Measurements from ENCODE around the gene SLC25A1.

Gene SLC25A1

GRCh38 chr22:19178657-19179496 lies at the start of gene SLC25A1:
SLC25A1 (minus strand) TSS chr22:19178736; CDS start chr22:19178673, 63 bp downstream.
- in situ Hi-C loops (cut with MboI; ENCODE audit: low sequenced_read_pairs) = no loop called here

GRCh38 chr22:19228179-19228578 lies 49.6 kb upstream of the SLC25A1 start:
- in situ Hi-C loops (cut with MboI; ENCODE audit: low sequenced_read_pairs) = no loop called here

- in situ Hi-C loops (cut with MboI; ENCODE audit: low sequenced_read_pairs) = no loop called here
These were observed 47.9 kb upstream of the SLC25A1 start for GRCh38 chr22:19226428-19226827.

DNA sequence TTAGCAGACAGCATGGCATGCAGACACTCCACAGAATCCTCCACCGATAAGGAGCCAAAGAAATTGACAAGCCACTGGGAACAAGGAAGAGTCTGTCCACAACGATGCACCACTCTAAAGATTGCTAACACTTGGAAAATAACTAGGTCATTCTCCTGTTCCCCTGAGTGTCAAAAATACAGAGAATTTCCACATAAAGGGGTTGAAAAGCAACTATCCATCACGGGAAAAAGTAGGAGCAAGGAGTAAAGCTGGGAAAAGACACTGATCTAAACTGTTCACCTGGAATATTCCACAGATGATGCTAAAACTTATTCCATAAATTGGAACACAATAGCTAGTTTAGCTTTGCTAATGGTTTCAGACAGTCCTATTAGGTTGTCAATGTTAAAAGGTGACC lies 47.0 kb upstream of the SLC25A1 start:
- in situ Hi-C loops (cut with MboI; ENCODE audit: low sequenced_read_pairs) = no loop called here

- in situ Hi-C loops (cut with MboI; ENCODE audit: low sequenced_read_pairs) = no loop called here
These were observed 46.4 kb upstream of the SLC25A1 start for GRCh38 chr22:19224985-19225384.

DNA sequence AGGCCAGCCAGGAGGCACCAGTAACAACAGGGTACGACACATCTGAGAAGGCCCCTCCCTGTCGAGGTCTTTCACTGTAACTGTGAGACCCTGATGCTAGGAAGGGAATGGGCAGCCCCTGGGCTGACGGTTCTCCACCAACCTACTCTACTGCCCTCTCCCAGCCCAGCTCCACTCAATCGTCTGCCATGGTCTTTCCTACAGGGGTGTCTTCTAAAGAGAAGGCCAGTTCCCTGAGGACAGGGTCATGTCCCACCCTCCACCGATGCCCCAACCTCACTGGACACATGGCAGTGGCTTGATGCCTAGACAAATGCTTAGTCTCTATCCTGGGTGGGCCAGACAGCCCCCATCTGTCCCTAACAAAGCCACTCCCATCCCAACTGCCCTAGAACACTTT lies 46.0 kb upstream of the SLC25A1 start:
- in situ Hi-C loops (cut with MboI; ENCODE audit: low sequenced_read_pairs) = no loop called here

DNA sequence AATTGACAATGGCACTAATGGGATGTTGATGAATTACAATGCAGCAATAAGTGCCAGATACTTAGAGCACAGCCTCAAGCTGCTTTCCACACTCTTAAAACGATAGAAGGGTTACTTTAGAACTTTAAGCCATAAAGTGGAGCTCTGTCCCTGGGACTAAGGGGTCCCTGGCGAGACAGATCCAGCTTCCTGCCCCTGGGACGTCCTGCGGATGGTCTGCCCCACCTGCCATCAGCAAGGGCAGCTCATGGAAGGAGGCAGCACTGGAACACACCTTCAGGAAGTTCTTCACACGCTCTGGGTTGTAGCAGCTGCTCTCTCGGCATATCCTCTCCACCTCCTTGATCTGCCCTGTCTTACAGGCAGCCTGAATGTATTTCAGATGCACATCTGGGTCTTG lies 45.1 kb upstream of the SLC25A1 start:
- in situ Hi-C loops (cut with MboI; ENCODE audit: low sequenced_read_pairs) = no loop called here

DNA sequence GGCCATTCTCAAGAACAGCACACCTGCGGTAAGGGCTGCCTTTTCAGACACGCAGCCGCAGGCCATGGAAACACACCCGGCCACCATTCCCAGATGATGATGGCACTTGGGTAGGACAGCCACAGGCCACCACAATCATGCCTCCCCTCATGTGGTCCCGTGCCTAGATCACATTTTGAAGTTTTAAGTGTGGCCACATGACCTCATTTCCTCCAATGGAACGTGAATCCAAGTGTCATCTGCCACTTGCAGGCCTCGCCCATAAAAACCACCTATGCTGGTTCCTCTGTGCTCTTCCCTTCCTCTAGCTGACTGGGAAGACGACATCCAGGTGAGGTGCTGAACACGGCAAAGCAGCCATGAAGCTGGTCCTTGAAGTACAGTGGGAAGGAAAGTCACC lies 44.6 kb upstream of the SLC25A1 start:
- in situ Hi-C loops (cut with MboI; ENCODE audit: low sequenced_read_pairs) = no loop called here

- in situ Hi-C loops (cut with MboI; ENCODE audit: low sequenced_read_pairs) = no loop called here
These were observed 43.9 kb upstream of the SLC25A1 start for GRCh38 chr22:19222242-19223005.

DNA sequence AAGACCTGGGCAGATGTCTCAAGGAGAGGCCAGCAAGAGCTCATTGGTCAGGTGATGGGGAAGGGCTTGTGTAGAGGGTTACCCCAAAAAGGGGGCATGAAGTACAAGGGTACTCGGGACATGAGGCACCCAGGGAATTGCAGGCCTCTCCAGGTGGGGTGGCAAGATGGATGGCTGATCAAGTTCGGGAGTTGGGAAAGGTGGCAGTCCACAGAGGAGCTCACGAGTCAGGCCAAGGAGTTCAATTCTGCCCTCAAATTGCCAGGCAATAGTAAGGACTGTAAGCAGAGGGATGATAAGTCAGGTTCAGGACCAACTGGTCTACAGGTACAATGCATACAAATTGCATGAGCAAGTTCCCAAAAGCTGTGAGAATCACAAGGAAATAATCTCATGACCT lies 42.3 kb upstream of the SLC25A1 start:
- in situ Hi-C loops (cut with MboI; ENCODE audit: low sequenced_read_pairs) = no loop called here

GRCh38 chr22:19218541-19219233 lies 40.2 kb upstream of the SLC25A1 start:
- in situ Hi-C loops (cut with MboI; ENCODE audit: low sequenced_read_pairs) = no loop called here

DNA sequence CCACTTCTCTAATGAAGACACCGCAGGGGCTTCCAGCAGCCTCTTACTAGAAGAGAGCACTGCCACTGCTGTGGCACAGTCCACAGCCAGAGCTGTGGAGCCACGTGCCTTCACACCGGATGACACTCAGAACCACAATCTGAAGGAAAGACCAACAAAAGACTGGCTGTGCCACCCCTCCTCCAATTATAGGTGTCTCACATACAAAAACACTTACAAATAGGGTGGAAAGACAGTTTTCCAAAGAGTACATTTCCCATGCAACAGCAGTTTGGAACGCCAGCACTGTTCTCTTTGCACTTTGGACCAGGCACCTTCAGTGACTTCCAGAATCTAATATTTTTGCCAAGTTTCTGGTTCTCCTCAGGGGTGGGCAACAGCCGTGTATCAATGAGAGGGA lies 38.0 kb upstream of the SLC25A1 start:
- in situ Hi-C loops (cut with MboI; ENCODE audit: low sequenced_read_pairs) = no loop called here

DNA sequence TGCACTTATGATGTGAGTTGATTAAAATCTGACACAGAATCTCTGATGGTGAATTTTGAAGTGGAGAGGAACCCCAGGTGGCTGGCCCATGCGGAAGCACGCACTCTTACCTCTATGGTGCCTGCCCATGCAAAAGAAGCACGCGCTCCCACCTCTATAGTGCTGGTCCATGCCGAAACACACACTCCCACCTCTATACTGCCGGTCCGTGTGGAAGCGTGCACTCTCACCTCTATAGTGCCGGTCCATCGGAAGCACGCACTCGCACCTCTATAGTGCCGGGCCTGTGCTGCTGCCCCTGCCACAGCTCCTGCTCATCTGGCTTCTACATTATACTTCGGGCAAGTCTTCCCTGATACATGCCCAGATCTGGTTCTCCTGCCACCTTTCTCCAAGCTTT lies 36.8 kb upstream of the SLC25A1 start:
- in situ Hi-C loops (cut with MboI; ENCODE audit: low sequenced_read_pairs) = no loop called here

DNA sequence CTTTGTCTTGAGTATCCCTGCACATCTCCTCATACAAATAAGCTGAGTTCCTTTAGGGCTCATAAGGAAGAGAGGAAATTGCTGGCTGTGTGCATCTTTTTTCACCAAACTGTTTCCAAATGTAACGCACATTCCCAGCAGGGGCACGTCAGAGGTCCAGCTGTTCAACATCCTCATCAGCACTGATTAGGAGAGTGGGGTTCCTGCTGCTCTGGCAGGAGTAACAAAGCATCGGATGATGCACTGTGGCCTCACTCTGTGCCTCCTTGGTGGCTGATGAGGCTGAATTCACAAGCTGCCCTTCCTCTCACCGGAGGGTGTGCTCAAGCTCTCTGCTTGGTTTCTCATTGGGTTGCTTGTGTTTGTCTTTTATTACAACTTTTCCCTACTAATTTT lies 35.5 kb upstream of the SLC25A1 start:
- in situ Hi-C loops (cut with MboI; ENCODE audit: low sequenced_read_pairs) = no loop called here

GRCh38 chr22:19213442-19214077 lies 35.0 kb upstream of the SLC25A1 start:
- in situ Hi-C loops (cut with MboI; ENCODE audit: low sequenced_read_pairs) = no loop called here

- in situ Hi-C loops (cut with MboI; ENCODE audit: low sequenced_read_pairs) = no loop called here
These were observed 34.5 kb upstream of the SLC25A1 start for GRCh38 chr22:19213001-19213400.

GRCh38 chr22:19212302-19212870 lies 33.9 kb upstream of the SLC25A1 start:
- in situ Hi-C loops (cut with MboI; ENCODE audit: low sequenced_read_pairs) = no loop called here

DNA sequence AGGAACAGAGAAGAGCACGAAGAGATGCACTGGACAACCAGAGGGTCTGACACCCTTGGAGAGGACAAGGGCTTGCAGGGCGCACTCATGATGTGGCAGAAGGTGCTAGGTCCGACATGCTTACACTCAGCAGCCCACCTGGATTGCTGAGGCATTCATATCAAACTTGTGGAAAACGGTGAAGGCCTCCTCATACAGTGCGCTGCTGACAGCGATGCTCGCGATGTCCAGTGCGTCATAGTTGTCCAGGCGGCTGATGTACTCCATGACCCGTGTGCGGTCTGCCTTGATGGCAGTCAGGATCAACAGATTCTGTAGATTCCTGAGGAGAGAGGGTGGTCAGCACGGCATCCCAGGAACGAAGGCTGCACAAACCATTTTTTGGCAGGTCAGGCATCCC lies 31.7 kb upstream of the SLC25A1 start:
- in situ Hi-C loops (cut with MboI; ENCODE audit: low sequenced_read_pairs) = no loop called here

DNA sequence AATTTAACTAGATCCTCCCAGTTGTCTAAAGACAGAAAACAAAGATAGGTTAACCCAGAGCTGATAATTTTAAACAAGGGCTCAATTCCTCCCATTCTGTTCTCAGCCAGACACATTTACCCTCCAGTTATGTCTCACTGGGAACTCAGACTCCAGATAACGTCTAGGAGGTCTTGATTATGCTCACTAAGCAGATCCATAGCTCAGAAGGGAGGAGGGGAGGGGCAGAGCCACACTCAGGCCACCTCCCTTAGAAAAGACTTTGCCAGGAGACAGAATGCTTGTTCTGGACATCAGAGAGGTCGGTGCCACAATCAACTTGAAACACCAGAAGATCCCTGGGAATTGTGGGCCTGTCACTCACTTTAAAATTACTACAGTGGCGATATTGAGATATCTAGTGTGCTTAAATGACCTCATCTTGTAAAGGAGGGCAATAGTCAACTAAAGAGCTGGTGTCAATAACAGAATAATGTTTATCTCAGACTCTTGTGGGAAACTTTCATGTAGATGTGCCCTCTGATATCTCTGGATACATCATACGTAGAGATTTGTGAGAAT lies 29.8 kb upstream of the SLC25A1 start:
- in situ Hi-C loops (cut with MboI; ENCODE audit: low sequenced_read_pairs) = no loop called here

DNA sequence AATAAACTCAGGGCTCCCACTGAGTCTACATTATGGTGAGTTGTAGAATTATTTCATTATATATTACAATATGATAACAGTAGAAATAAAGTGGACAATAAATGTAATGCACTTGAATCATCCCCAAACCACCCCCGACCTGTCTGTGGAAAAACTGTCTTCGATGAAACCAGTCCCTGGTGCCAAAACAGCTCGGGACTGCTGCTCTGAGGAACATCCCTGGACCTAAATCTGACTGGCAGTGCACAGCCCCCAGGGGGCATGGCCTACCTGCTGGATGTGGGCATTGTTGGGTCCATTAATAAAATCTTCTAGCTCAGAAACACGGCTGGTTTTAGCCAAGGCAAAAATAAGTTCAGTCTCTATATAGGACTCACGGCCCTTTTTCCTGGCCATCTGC lies 29.3 kb upstream of the SLC25A1 start:
- in situ Hi-C loops (cut with MboI; ENCODE audit: low sequenced_read_pairs) = no loop called here

Data from hTERT RPE-1 (cell line).